Activated CD4-positive, CD25-positive, alpha-beta regulatory T cell treated with anti-CD3 and anti-CD28 coated beads, Interleukin-2, amount 50 U/mL, for 72 hours (primary cell): ENCODE results near the gene KCNMA1.

Source experiments
- DNase-seq: peaks from one replicate; pipeline ENCODE4 v3.0.0; 2021

Gene KCNMA1

GRCh38 chr10:77386365-77386764 lies 251.2 kb downstream of the KCNMA1 start:
- DNase-seq: no peak

- DNase-seq: no peak
These were observed 252.3 kb downstream of the KCNMA1 start for GRCh38 chr10:77385315-77385714.

GRCh38 chr10:77383861-77384553 lies 253.6 kb downstream of the KCNMA1 start:
- no peak for DNase-seq

GRCh38 chr10:77381750-77382149 lies 255.9 kb downstream of the KCNMA1 start:
- no peak for DNase-seq

- DNase-seq: no peak
These were observed 256.9 kb downstream of the KCNMA1 start for GRCh38 chr10:77380723-77381122.

- no peak for DNase-seq
These were observed 257.4 kb downstream of the KCNMA1 start for GRCh38 chr10:77380191-77380590.

GRCh38 chr10:77378366-77379349 lies 258.9 kb downstream of the KCNMA1 start:
- DNase-seq: no peak

- DNase-seq: no peak
These were observed 259.8 kb downstream of the KCNMA1 start for GRCh38 chr10:77377678-77378352.

GRCh38 chr10:77377034-77377433 lies 260.6 kb downstream of the KCNMA1 start:
- no peak for DNase-seq

- no peak for DNase-seq
These were observed 263.4 kb downstream of the KCNMA1 start for GRCh38 chr10:77374189-77374656.

GRCh38 chr10:77371848-77372799 lies 265.5 kb downstream of the KCNMA1 start:
- no peak for DNase-seq

- no peak for DNase-seq
These were observed 266.2 kb downstream of the KCNMA1 start for GRCh38 chr10:77371421-77371820.

- DNase-seq: no peak
These were observed 269.6 kb downstream of the KCNMA1 start for GRCh38 chr10:77368006-77368405.

GRCh38 chr10:77363210-77363609 lies 274.4 kb downstream of the KCNMA1 start:
- no peak for DNase-seq

GRCh38 chr10:77361831-77362230 lies 275.8 kb downstream of the KCNMA1 start:
- DNase-seq: no peak

GRCh38 chr10:77361426-77361825 lies 276.2 kb downstream of the KCNMA1 start:
- no peak for DNase-seq

GRCh38 chr10:77360835-77361234 lies 276.8 kb downstream of the KCNMA1 start:
- DNase-seq: no peak

GRCh38 chr10:77359950-77360520 lies 277.6 kb downstream of the KCNMA1 start:
- no peak for DNase-seq

- no peak for DNase-seq
These were observed 278.3 kb downstream of the KCNMA1 start for GRCh38 chr10:77359287-77359691.

- no peak for DNase-seq
These were observed 279.0 kb downstream of the KCNMA1 start for GRCh38 chr10:77358656-77359055.

GRCh38 chr10:77357611-77358310 lies 279.8 kb downstream of the KCNMA1 start:
- DNase-seq: no peak
